GM19397 (cell line): ENCODE results near the gene TMA7B.

Experiments used
- ATAC-seq: cut with Tn5 transposase; IDR thresholded peaks from one replicate; pipeline ENCODE4 v1.9.1; 2021; ENCODE audit warnings: mild to moderate bottlenecking, moderate library complexity; ENCODE audit not compliant: unreplicated experiment

Gene TMA7B

GRCh38 chr22:39959640-39960447 lies at the start of gene TMA7B:
Gene TMA7B, plus strand, starts transcription at chr22:39960397. Its CDS starts 3,978 bp downstream, at chr22:39964375.
- no peak for ATAC-seq

GRCh38 chr22:39910876-39911613 lies 49.2 kb upstream of the TMA7B start:
- ATAC-seq: no peak

- no peak for ATAC-seq
Observed at GRCh38 chr22:39913321-39913720, 46.9 kb upstream of the TMA7B start.

- no peak for ATAC-seq
Observed at GRCh38 chr22:39913886-39914285, 46.3 kb upstream of the TMA7B start.

GRCh38 chr22:39914584-39914983 lies 45.6 kb upstream of the TMA7B start:
- ATAC-seq: no peak

GRCh38 chr22:39915295-39915726 lies 44.9 kb upstream of the TMA7B start:
- no peak for ATAC-seq

- ATAC-seq: no peak
Observed at GRCh38 chr22:39916496-39916895, 43.7 kb upstream of the TMA7B start.

- no peak for ATAC-seq
Observed at GRCh38 chr22:39917197-39917643, 43.0 kb upstream of the TMA7B start.

GRCh38 chr22:39917776-39918495 lies 42.3 kb upstream of the TMA7B start:
- no peak for ATAC-seq

- no peak for ATAC-seq
Observed at GRCh38 chr22:39920134-39920743, 40.0 kb upstream of the TMA7B start.

GRCh38 chr22:39923696-39924095 lies 36.5 kb upstream of the TMA7B start:
- ATAC-seq: no peak

GRCh38 chr22:39924286-39924685 lies 35.9 kb upstream of the TMA7B start:
- no peak for ATAC-seq

GRCh38 chr22:39925273-39925672 lies 34.9 kb upstream of the TMA7B start:
- ATAC-seq: no peak

- ATAC-seq: no peak
Observed at GRCh38 chr22:39925909-39926679, 34.1 kb upstream of the TMA7B start.

GRCh38 chr22:39926753-39927152 lies 33.4 kb upstream of the TMA7B start:
- no peak for ATAC-seq

- ATAC-seq: no peak
Observed at GRCh38 chr22:39927544-39927943, 32.7 kb upstream of the TMA7B start.

- ATAC-seq: no peak
Observed at GRCh38 chr22:39928536-39929520, 31.4 kb upstream of the TMA7B start.

- no peak for ATAC-seq
Observed at GRCh38 chr22:39931251-39931650, 28.9 kb upstream of the TMA7B start.

- no peak for ATAC-seq
Observed at GRCh38 chr22:39932166-39932565, 28.0 kb upstream of the TMA7B start.
